OCI-LY3 (cell line): Measurements from ENCODE around the gene TMA7.

Experiments
- CTCF ChIP-seq: fragments of 200-600, 300-600 bp; sonication (generic); IDR thresholded peaks from 2 replicates; pipeline ENCODE4 v1.5.1; 2014; ENCODE audit warnings: antibody characterized with exemption, low read length, low read depth
- EZH2phosphoT487 ChIP-seq: fragments of 200-600 bp; shearing (Covaris generic); IDR thresholded peaks from 2 replicates; pipeline ENCODE4 v1.6.1; 2018; ENCODE audit warnings: antibody characterized with exemption, mixed run types, low read depth

- no peak for TF ChIP-seq CTCF
- TF ChIP-seq EZH2phosphoT487 = no peak
Measured at GRCh38 chr3:48406443-48407431, 33.3 kb upstream of the TMA7 start.
